ENCODE measurements around the gene HAAO. TPM values are rescaled to one million over a fixed set of nuclear protein-coding genes. Genes with fewer than 3 reads are reported as not detected.

Gene HAAO
- polyA plus RNA-seq, 1 experiment, result 3.1 TPM

DNA sequence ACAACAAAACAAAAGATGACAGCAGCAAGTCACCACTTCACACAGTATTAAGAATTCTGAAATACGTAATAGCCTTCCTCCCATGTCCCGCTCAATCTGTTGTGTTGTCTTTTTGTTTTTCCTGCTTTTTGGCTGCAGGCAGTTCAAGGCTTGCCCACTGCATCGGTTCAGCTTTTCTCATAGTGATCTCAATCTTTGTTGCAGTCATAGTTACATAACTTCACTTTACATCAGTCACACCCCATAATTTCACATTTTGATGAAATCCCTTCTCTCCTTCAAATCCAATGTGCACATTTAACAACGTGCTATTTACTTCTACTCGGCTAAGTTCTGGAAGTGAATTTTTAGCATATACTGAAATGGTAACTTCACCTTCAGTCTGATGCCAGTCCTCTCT is 33.8 kb upstream of the HAAO start:
- peaks cover 6% of the 10 kb centered on the region for H3K27me3 ChIP-seq (ENCODE audit: control insufficient read depth, insufficient read depth, low read length)
- TF ChIP-seq, protein P1, sequence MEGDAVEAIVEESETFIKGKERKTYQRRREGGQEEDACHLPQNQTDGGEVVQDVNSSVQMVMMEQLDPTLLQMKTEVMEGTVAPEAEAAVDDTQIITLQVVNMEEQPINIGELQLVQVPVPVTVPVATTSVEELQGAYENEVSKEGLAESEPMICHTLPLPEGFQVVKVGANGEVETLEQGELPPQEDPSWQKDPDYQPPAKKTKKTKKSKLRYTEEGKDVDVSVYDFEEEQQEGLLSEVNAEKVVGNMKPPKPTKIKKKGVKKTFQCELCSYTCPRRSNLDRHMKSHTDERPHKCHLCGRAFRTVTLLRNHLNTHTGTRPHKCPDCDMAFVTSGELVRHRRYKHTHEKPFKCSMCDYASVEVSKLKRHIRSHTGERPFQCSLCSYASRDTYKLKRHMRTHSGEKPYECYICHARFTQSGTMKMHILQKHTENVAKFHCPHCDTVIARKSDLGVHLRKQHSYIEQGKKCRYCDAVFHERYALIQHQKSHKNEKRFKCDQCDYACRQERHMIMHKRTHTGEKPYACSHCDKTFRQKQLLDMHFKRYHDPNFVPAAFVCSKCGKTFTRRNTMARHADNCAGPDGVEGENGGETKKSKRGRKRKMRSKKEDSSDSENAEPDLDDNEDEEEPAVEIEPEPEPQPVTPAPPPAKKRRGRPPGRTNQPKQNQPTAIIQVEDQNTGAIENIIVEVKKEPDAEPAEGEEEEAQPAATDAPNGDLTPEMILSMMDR (IDR thresholded peaks at IDR 0.05; ENCODE audit: low read depth, low read length), result no peak
- ChIA-PET POLR2A (no interaction called here), CTCF (interaction anchor here (0.7 to 6.4 kb wide), 6 partner anchors 82 to 751 kb away, joined by 3 to 49 read pairs (median 4); no protein-coding TSS in a partner anchor)
- no peak for DNase-seq (ENCODE audit: low read depth, low spot score)
- no peak overlapping the region for H3K4me3 ChIP-seq (ENCODE audit: low read depth, low read length)
- no peak overlapping the region for H3K27ac ChIP-seq (ENCODE audit: low read depth, low read length)
- H3K9me3 ChIP-seq (ENCODE audit: control insufficient read depth, insufficient read depth, low read length), result no peaks in the 10 kb centered on the region

DNA sequence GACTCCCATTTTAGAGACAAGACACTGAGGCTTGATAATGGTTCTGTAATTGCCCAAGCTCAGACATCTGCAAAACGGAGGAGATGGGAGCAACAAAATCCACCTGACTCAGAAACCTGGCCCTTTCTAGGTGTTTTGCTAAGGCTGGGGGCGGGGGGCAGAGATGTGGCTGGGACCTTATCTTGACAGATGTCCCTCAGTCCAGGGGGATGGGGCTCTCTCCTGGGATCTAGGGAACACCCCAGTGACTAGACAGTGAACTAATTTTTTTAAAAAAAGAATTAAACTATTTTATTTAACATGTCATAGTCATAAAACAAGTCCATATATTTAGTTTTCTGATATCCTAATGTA is 32.0 kb upstream of the HAAO start:
- Histone ChIP-seq H3K9me3 (ENCODE audit: control insufficient read depth, insufficient read depth, low read length) (no peaks in the 10 kb centered on the region), H3K27ac (ENCODE audit: low read depth, low read length) (no peak overlapping the region), H3K27me3 (ENCODE audit: control insufficient read depth, insufficient read depth, low read length) (peaks cover 6% of the 10 kb centered on the region), H3K4me3 (ENCODE audit: low read depth, low read length) (no peak overlapping the region)
- POLR2A ChIA-PET, result no interaction called here
- TF ChIP-seq, protein P1 (IDR thresholded peaks at IDR 0.05; ENCODE audit: low read depth, low read length), result no peak
- CTCF ChIA-PET, result interaction anchor here (0.6 to 1.4 kb wide), 4 partner anchors 11 to 742 kb away, joined by 3 to 9 read pairs (median 3); no protein-coding TSS in a partner anchor
- no peak for DNase-seq (ENCODE audit: low read depth, low spot score)

DNA sequence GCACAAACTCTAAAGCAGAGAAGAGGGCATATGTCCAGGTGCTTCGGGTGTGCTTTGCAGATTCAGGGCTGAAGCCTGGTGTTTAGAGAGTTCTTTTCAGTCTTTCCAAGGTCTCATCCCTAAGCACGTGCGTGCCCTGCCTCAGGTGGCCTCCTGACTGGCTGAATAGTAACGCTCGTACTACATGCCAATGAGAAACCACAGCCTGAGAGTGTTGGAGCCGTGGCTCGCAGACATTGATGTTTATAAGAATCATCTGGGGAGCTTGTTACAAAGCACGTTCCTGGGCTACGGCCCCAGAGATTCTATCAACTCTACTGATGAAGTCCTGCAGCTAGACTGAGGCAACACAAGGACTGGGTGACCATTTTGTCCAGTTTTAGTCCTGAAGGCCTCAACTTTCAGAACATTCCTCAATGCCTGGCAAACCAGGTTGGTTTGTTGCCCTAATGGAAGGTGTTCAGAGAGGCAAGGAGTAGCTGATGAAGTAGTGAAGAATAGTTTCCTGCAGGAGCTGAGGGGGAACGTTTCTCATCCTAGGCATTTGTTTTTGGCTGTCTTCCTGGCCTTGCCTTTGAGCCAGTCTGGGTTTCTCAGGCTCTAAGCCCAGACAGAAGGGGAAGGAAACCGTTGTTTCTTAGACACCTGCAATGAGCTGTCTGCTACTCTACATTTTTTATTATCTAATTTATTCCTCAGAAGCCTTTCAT is 31.5 kb upstream of the HAAO start:
- no peaks in the 10 kb centered on the region for H3K9me3 ChIP-seq (ENCODE audit: control insufficient read depth, insufficient read depth, low read length)
- no peak overlapping the region for H3K27ac ChIP-seq (ENCODE audit: low read depth, low read length)
- H3K4me3 ChIP-seq (ENCODE audit: low read depth, low read length), result no peak overlapping the region
- ChIA-PET POLR2A (no interaction called here), CTCF (interaction anchor here (0.6 to 1.4 kb wide), 4 partner anchors 11 to 742 kb away, joined by 3 to 9 read pairs (median 3); no protein-coding TSS in a partner anchor)
- TF ChIP-seq, protein P1 (IDR thresholded peaks at IDR 0.05; ENCODE audit: low read depth, low read length), result no peak
- peaks cover 6% of the 10 kb centered on the region for H3K27me3 ChIP-seq (ENCODE audit: control insufficient read depth, insufficient read depth, low read length)
- DNase-seq (ENCODE audit: low read depth, low spot score), result no peak

DNA sequence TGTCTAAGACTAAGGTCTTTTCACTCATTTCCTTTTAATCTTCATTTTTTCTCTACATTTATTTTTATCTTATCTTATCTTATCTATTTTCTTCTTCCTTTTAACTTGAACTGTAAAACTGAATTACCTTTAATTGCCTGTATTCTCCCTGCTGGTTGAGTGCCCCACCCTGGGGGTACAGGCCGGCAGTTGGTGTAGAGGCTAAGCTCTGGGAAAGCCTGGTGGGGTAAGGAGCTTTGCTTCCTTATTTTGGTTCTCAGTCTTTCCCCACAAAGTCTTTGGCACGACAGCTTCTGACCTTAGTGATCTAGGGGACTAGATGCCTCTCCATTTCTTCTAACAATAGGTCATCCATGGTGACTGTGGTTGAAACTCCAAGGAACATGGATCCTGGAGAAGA is 26.8 kb upstream of the HAAO start:
- ChIA-PET POLR2A (interaction anchor here (1.2 kb wide), 1 partner anchor 9 kb away, joined by 4 read pairs; no protein-coding TSS in a partner anchor), CTCF (interaction anchor here (1.3 to 2.6 kb wide), 2 partner anchors 10 to 410 kb away, joined by 3 to 14 read pairs; no protein-coding TSS in a partner anchor)
- H3K9me3 ChIP-seq (ENCODE audit: control insufficient read depth, insufficient read depth, low read length), result no peaks in the 10 kb centered on the region
- TF ChIP-seq, protein P1 (IDR thresholded peaks at IDR 0.05; ENCODE audit: low read depth, low read length), result no peak
- peaks cover 6% of the 10 kb centered on the region for H3K27me3 ChIP-seq (ENCODE audit: control insufficient read depth, insufficient read depth, low read length)
- no peak for DNase-seq (ENCODE audit: low read depth, low spot score)
- no peak overlapping the region for H3K4me3 ChIP-seq (ENCODE audit: low read depth, low read length)
- no peak overlapping the region for H3K27ac ChIP-seq (ENCODE audit: low read depth, low read length)

DNA sequence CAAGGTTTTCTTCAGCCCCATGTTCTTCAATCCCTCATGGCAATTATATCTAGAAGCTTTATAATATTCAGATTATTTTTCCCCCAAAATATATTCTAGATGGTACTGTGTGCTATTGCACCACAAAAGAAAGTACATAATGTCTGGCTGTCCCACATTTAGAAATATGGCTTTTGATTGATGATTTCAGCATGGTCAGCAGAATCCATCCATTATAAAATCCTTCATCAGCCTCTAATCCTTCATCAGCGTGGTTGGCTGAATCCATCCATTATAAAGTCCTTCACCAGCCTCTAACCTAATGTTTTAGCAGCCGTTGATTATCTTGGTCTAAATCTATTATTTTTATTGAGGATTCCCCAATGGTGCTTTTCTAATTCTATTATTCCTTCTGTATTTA is 23.3 kb upstream of the HAAO start:
- no peak for DNase-seq (ENCODE audit: low read depth, low spot score)
- ChIA-PET CTCF (interaction anchor here (0.8 kb wide), 1 partner anchor 11 kb away, joined by 3 read pairs; no protein-coding TSS in a partner anchor), POLR2A (no interaction called here)
- Histone ChIP-seq H3K27ac (ENCODE audit: low read depth, low read length) (no peak overlapping the region), H3K27me3 (ENCODE audit: control insufficient read depth, insufficient read depth, low read length) (no peaks in the 10 kb centered on the region), H3K9me3 (ENCODE audit: control insufficient read depth, insufficient read depth, low read length) (no peaks in the 10 kb centered on the region), H3K4me3 (ENCODE audit: low read depth, low read length) (no peak overlapping the region)
- TF ChIP-seq, protein P1 (IDR thresholded peaks at IDR 0.05; ENCODE audit: low read depth, low read length), result no peak

Data from AG04450 (cell line).